ENCODE measurements around the gene SRSF11. TPM values are rescaled to one million over a fixed set of nuclear protein-coding genes. Genes with fewer than 3 reads are reported as not detected.

SRSF11 gene
- total and polyA plus RNA-seq, 2 of the 8 experiments (the other 6 are each of a cell fraction or from before 2014, with no cell fraction given) = 183 to 260 TPM

GRCh38 chr1:70200065-70200464 is 21.1 kb upstream of the SRSF11 start (continued):
- TF ChIP-seq CHD7 (IDR thresholded peaks at IDR 0.05; ENCODE audit: insufficient replicate concordance, low read length) (no peak), RAD21 (IDR thresholded peaks at IDR 0.05 in 1 of 2, conservative IDR thresholded peaks at IDR 0.05 in 1 of 2; ENCODE audit: low read depth in 2 of 2, low read length in 2 of 2) (no peak), RFX5 (IDR thresholded peaks at IDR 0.05; ENCODE audit: borderline replicate concordance, low read depth, low read length) (no peak), RXRA (IDR thresholded peaks at IDR 0.05; ENCODE audit: insufficient read depth, low read depth, low read length) (no peak), TAF7 (optimal IDR thresholded peaks at IDR 0.05; ENCODE audit: borderline replicate concordance, low read depth, low read length) (no peak), BRCA1 (IDR thresholded peaks at IDR 0.05; ENCODE audit: low read depth, low read length) (no peak), SAP30 (IDR thresholded peaks at IDR 0.05; ENCODE audit: insufficient read depth, insufficient replicate concordance, low read length) (no peak), FOSL1 (IDR thresholded peaks at IDR 0.05; ENCODE audit: insufficient read depth, low read depth, low read length) (no peak), CHD1 (IDR thresholded peaks at IDR 0.05; ENCODE audit: low read depth, low read length) (no peak), BCL11A (IDR thresholded peaks at IDR 0.05; ENCODE audit: low read depth in 2 of 2, low read length in 2 of 2) (no peak), E2F6 (IDR thresholded peaks at IDR 0.05) (no peak)
